Erythroblast (primary cell): ENCODE measurements around the gene TRIM54.

Experiments used
- DNase-seq, 2 experiments: peaks; one replicate each; lab custom pipeline; 2025; lab: John Stamatoyannopoulos, UW
- GATA1 ChIP-seq: IDR thresholded peaks from 2 replicates; pipeline ENCODE4 v1.6.1; 2011; ENCODE audit warnings: low read depth, mild to moderate bottlenecking, control low read depth, low read length, moderate library complexity
- POLR2A ChIP-seq: IDR thresholded peaks from 2 replicates; pipeline ENCODE4 v1.6.1; 2011; ENCODE audit warnings: mild to moderate bottlenecking, low read length

The TRIM54 gene

GRCh38 chr2:27354597-27354927 lies 72.3 kb downstream of the TRIM54 start:
- no peak for DNase-seq
- TF ChIP-seq POLR2A (no peak), GATA1 (no peak)

- TF ChIP-seq GATA1 (no peak), POLR2A (no peak)
- DNase-seq = peak; percentile 85 to 87
Measured at GRCh38 chr2:27356056-27356381, 73.8 kb downstream of the TRIM54 start.

- TF ChIP-seq GATA1 (no peak), POLR2A (peak; percentile 84)
- DNase-seq = peak; percentile 97 to 98
Measured at GRCh38 chr2:27356382-27357181, 74.4 kb downstream of the TRIM54 start, which contains the start of gene GTF3C2. TSS of gene GTF3C2 (minus strand) at chr2:27356764. CDS start at chr2:27343554, 13,210 bp downstream.
